Measurements from ENCODE around the gene HABP2. TPM values are rescaled to one million over a fixed set of nuclear protein-coding genes. Genes with fewer than 3 reads are reported as not detected.

The HABP2 gene
- total RNA-seq = not detected

DNA sequence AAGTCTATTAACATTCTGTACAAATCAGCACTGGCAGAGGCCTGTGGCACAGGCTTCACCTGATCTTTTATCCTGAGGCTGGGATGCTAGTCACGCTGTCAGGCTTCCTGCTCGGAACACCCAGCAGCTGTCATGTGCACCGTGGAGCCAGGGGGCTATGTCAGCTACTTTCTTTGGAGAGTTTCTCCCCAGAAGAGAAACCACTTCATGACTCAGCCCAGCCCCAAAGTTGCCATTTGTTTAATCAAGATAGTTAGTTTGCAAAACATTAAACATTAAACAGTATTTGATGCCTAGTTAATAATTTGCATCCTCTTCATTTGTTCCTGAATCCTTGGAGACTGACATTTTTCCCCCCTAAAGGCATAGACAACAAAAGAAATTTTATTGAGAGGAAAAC is at the start of gene HABP2:
Gene HABP2 (plus strand): TSS at position 353 of the 400 bp plus-strand sequence. CDS start 69 bp downstream, outside the sequence.
- 78 to 94% methylated on average over 3 of the region's 3 CpGs for WGBS, 2 donors (ENCODE audit: low coverage in 1 of 2)
- H3K27ac ChIP-seq = no peak within 1 kb of the TSS
- H3K4me1 ChIP-seq = peaks cover 0 to 9% (median 0%) of the 10 kb centered on the region in 3 donors
- no peak for ATAC-seq
- peaks cover 10% of the 10 kb centered on the region for H3K27me3 ChIP-seq
- H3K36me3 ChIP-seq = no peaks in the 10 kb centered on the region
- no peaks in the 10 kb centered on the region for H3K9me3 ChIP-seq
- H3K4me3 ChIP-seq = no peak within 1 kb of the TSS
- TF ChIP-seq EP300 (IDR thresholded peaks at IDR 0.05) = no peak
- TF ChIP-seq, protein P1, sequence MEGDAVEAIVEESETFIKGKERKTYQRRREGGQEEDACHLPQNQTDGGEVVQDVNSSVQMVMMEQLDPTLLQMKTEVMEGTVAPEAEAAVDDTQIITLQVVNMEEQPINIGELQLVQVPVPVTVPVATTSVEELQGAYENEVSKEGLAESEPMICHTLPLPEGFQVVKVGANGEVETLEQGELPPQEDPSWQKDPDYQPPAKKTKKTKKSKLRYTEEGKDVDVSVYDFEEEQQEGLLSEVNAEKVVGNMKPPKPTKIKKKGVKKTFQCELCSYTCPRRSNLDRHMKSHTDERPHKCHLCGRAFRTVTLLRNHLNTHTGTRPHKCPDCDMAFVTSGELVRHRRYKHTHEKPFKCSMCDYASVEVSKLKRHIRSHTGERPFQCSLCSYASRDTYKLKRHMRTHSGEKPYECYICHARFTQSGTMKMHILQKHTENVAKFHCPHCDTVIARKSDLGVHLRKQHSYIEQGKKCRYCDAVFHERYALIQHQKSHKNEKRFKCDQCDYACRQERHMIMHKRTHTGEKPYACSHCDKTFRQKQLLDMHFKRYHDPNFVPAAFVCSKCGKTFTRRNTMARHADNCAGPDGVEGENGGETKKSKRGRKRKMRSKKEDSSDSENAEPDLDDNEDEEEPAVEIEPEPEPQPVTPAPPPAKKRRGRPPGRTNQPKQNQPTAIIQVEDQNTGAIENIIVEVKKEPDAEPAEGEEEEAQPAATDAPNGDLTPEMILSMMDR (IDR thresholded peaks at IDR 0.05) = no peak
- no peak for TF ChIP-seq POLR2A (IDR thresholded peaks at IDR 0.05)
- no peak for TF ChIP-seq POLR2AphosphoS5 (IDR thresholded peaks at IDR 0.05)

DNA sequence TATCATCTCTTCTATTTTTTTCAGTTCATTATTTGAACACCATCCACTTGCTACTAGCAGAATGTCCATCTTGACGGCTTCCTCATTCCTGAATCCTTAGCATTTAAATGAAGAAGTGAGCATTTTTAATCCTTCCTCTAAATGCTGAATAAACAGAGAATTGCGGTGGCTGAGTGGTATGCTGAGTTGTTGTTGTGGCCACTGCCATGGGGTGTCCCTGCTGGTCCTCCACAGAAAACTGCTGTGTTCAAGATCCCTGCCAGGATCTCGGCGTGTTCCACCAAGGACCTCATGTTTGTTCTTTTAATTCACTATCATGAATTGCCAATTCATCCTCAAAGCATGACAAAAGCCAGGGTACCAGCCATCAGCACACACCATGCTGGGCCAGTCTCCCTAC is 48.9 kb upstream of the HABP2 start:
- Histone ChIP-seq H3K4me3 (no peak overlapping the region), H3K36me3 (no peaks in the 10 kb centered on the region), H3K9me3 (no peaks in the 10 kb centered on the region), H3K27me3 (no peaks in the 10 kb centered on the region), H3K27ac (no peak overlapping the region), H3K4me1 (no peaks in the 10 kb centered on the region)
- 67 to 100% methylated on average over 3 to 4 of the region's 4 CpGs for WGBS, 2 donors (ENCODE audit: low coverage in 1 of 2)
- TF ChIP-seq, protein P1 (IDR thresholded peaks at IDR 0.05) = no peak
- no peak for TF ChIP-seq POLR2A (IDR thresholded peaks at IDR 0.05)
- TF ChIP-seq POLR2AphosphoS5 (IDR thresholded peaks at IDR 0.05) = no peak
- TF ChIP-seq EP300 (IDR thresholded peaks at IDR 0.05) = no peak
- ATAC-seq = no peak

DNA sequence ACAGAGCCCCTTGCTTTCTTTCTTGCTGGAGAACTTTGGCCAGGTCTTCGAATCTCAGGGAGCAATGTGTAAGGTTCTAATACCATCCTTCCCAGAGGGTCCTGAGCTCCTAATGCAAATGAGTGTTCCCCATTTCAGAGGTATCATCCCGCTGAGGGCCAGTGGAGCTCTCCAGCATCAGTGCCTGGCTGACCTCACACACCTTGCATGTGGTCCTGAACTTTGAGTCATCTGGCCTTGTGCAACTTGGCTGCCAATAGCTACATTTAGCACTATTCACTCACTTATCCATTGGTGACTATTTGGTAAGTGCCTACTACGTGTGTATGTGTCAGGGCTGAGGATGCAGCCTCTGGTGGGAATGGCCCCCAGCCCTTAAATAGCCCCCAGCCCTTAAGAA is 48.4 kb upstream of the HABP2 start:
- no peaks in the 10 kb centered on the region for H3K4me1 ChIP-seq
- WGBS, 2 donors (ENCODE audit: low coverage in 1 of 2) = 71% methylated on average over 1 of the region's 3 CpGs; no CpG with 5 or more reads in 1 of the 2 donors
- H3K27ac ChIP-seq = no peak overlapping the region
- ATAC-seq = peak; percentile 25
- no peak for TF ChIP-seq EP300 (IDR thresholded peaks at IDR 0.05)
- TF ChIP-seq POLR2A (IDR thresholded peaks at IDR 0.05) = no peak
- no peak for TF ChIP-seq POLR2AphosphoS5 (IDR thresholded peaks at IDR 0.05)
- TF ChIP-seq, protein P1 (IDR thresholded peaks at IDR 0.05) = no peak
- H3K4me3 ChIP-seq = no peak overlapping the region
- H3K36me3 ChIP-seq = no peaks in the 10 kb centered on the region
- no peaks in the 10 kb centered on the region for H3K9me3 ChIP-seq
- no peaks in the 10 kb centered on the region for H3K27me3 ChIP-seq

- Histone ChIP-seq H3K27ac (no peak overlapping the region), H3K4me1 (no peaks in the 10 kb centered on the region), H3K27me3 (no peaks in the 10 kb centered on the region), H3K36me3 (no peaks in the 10 kb centered on the region), H3K9me3 (peaks cover 0 to 6% (median 0%) of the 10 kb centered on the region in 3 donors), H3K4me3 (no peak overlapping the region)
- no peak for ATAC-seq
- WGBS, 2 donors (ENCODE audit: low coverage in 1 of 2) = 73 to 77% methylated on average over 2 of the region's 2 CpGs
- TF ChIP-seq EP300 (IDR thresholded peaks at IDR 0.05) (no peak), POLR2A (IDR thresholded peaks at IDR 0.05) (no peak), POLR2AphosphoS5 (IDR thresholded peaks at IDR 0.05) (no peak)
- TF ChIP-seq, protein P1 (IDR thresholded peaks at IDR 0.05) = no peak
Measured at GRCh38 chr10:113506476-113506875, 46.4 kb upstream of the HABP2 start.

- Histone ChIP-seq H3K4me1 (no peaks in the 10 kb centered on the region), H3K9me3 (peaks cover 0 to 9% (median 0%) of the 10 kb centered on the region in 3 donors), H3K4me3 (no peak overlapping the region), H3K27me3 (no peaks in the 10 kb centered on the region), H3K27ac (no peak overlapping the region), H3K36me3 (no peaks in the 10 kb centered on the region)
- no peak for TF ChIP-seq EP300 (IDR thresholded peaks at IDR 0.05)
- no peak for TF ChIP-seq POLR2AphosphoS5 (IDR thresholded peaks at IDR 0.05)
- TF ChIP-seq, protein P1 (IDR thresholded peaks at IDR 0.05) = no peak
- no peak for TF ChIP-seq POLR2A (IDR thresholded peaks at IDR 0.05)
- no peak for ATAC-seq
Measured at GRCh38 chr10:113511419-113511818, 41.4 kb upstream of the HABP2 start.

All from gastroesophageal sphincter (tissue), 4 donors.